IMR-90 (cell line): ENCODE results near the gene CCSER1. TPM values are rescaled to one million over a fixed set of nuclear protein-coding genes. Genes with fewer than 3 reads are reported as not detected.

Experiments
- ATAC-seq: fragments of 200-7000 bp; cut with Tn5 transposase; 2 replicates; pipeline ENCODE4 v1.9.1; 2020; ENCODE audit warnings: low read depth, mild to moderate bottlenecking, moderate library complexity
- BruUV-seq: library from RNA; stranded (reverse); fragments of 400-500 nt; replicated peaks from 2 replicates; lab custom pipeline; 2021; lab: Mats Ljungman, UMichigan
- CTCF ChIA-PET: fragments of 300-600 bp; formaldehyde crosslinking; extraction: SDS; loops from one replicate; lab custom pipeline; 2021; ENCODE audit warnings: antibody characterized with exemption; lab: Yijun Ruan, JAX
- POLR2A ChIA-PET: fragments of 300-600 bp; sonication (Branson Sonifier 250); formaldehyde crosslinking; loops from one replicate; lab custom pipeline; 2022; ENCODE audit warnings: antibody characterized with exemption; ENCODE audit not compliant: unreplicated experiment; lab: Charles Lee
- DNase-seq: peaks from one replicate; pipeline ENCODE4 v3.0.0; 2013
- H2AFZ ChIP-seq: replicated peaks from 2 replicates; pipeline ENCODE3; 2013; ENCODE audit warnings: low read length, mild to moderate bottlenecking; ENCODE audit not compliant: poor library complexity
- H2AK5ac ChIP-seq: 2 replicates; pipeline ENCODE4 v1.6.1; 2013; ENCODE audit warnings: low read depth, low read length, inconsistent platforms
- H2AK9ac ChIP-seq: replicated peaks from 2 replicates; pipeline ENCODE3; 2013; ENCODE audit warnings: mild to moderate bottlenecking, low read depth, low read length, moderate library complexity; ENCODE audit not compliant: poor library complexity
- H2BK120ac ChIP-seq: 2 replicates; pipeline ENCODE4 v1.6.1; 2013; ENCODE audit warnings: low read depth, low read length, inconsistent platforms
- H2BK15ac ChIP-seq: 3 replicates; pipeline ENCODE4 v1.6.1; 2013; ENCODE audit warnings: low read depth, low read length, inconsistent platforms
- H2BK20ac ChIP-seq: 2 replicates; pipeline ENCODE4 v1.6.1; 2013; ENCODE audit warnings: low read depth, mild to moderate bottlenecking, inconsistent platforms, low read length, moderate library complexity
- H2BK5ac ChIP-seq: 2 replicates; pipeline ENCODE4 v1.6.1; 2013; ENCODE audit warnings: mild to moderate bottlenecking, low read depth, low read length, inconsistent platforms; ENCODE audit not compliant: poor library complexity, severe bottlenecking
- H3K14ac ChIP-seq: replicated peaks from 2 replicates; pipeline ENCODE4 v1.6.1; 2013; ENCODE audit warnings: low read depth, low read length, inconsistent platforms
- H3K18ac ChIP-seq: 2 replicates; pipeline ENCODE4 v1.6.1; 2013; ENCODE audit warnings: low read depth, low read length, control low read depth
- H3K23ac ChIP-seq: 2 replicates; pipeline ENCODE4 v1.6.1; 2013; ENCODE audit warnings: low read depth, low read length, inconsistent platforms
- H3K27ac ChIP-seq: 2 replicates; pipeline ENCODE4 v1.5.1; 2013; ENCODE audit warnings: mild to moderate bottlenecking, control low read depth, low read length; ENCODE audit not compliant: insufficient read depth
- H3K27me3 ChIP-seq: 2 replicates; pipeline ENCODE4 v1.6.1; 2013; ENCODE audit warnings: low read length; ENCODE audit not compliant: control insufficient read depth, insufficient read depth
- H3K36me3 ChIP-seq: 2 replicates; pipeline ENCODE4 v1.6.1; 2013; ENCODE audit warnings: low read length, mixed read lengths; ENCODE audit not compliant: control insufficient read depth, insufficient read depth
- H3K4ac ChIP-seq: 2 replicates; pipeline ENCODE4 v1.6.1; 2013; ENCODE audit warnings: low read depth, low read length, inconsistent platforms
- H3K4me1 ChIP-seq: 2 replicates; pipeline ENCODE4 v1.6.1; 2013; ENCODE audit warnings: low read length, mixed read lengths; ENCODE audit not compliant: control insufficient read depth, insufficient read depth
- H3K4me2 ChIP-seq: 2 replicates; pipeline ENCODE4 v1.6.1; 2013; ENCODE audit warnings: low read depth, mild to moderate bottlenecking, control low read depth, low read length, moderate library complexity
- H3K4me3 ChIP-seq: 2 replicates; pipeline ENCODE4 v1.5.1; 2013; ENCODE audit warnings: low read depth, mild to moderate bottlenecking, control low read depth, low read length, moderate library complexity; ENCODE audit not compliant: insufficient read depth
- H3K56ac ChIP-seq: 2 replicates; pipeline ENCODE4 v1.6.1; 2013; ENCODE audit warnings: low read length, inconsistent platforms; ENCODE audit not compliant: insufficient read depth; ENCODE audit errors: extremely low read depth
- H3K79me1 ChIP-seq, 2 experiments: 2 replicates each; pipeline ENCODE4 v1.6.1; 2013; ENCODE audit warnings: low read length in 2 of 2, inconsistent platforms in 1 of 2, low read depth in 1 of 2
- H3K9ac ChIP-seq: 2 replicates; pipeline ENCODE4 v1.6.1; 2013; ENCODE audit warnings: low read depth, low read length, control low read depth
- H3K9me1 ChIP-seq: 2 replicates; pipeline ENCODE4 v1.6.1; 2013; ENCODE audit warnings: low read length, inconsistent platforms; ENCODE audit not compliant: insufficient read depth
- H3K9me3 ChIP-seq: 2 replicates; pipeline ENCODE4 v1.6.1; 2013; ENCODE audit warnings: low read length; ENCODE audit not compliant: control insufficient read depth, insufficient read depth
- H4K20me1 ChIP-seq: 2 replicates; pipeline ENCODE4 v1.6.1; 2013; ENCODE audit warnings: low read length, inconsistent platforms; ENCODE audit not compliant: insufficient read depth
- H4K5ac ChIP-seq: 2 replicates; pipeline ENCODE4 v1.6.1; 2013; ENCODE audit warnings: mild to moderate bottlenecking, low read depth, low read length, control low read depth
- H4K8ac ChIP-seq, 2 experiments: 2 replicates each; pipeline ENCODE4 v1.6.1; 2013; ENCODE audit warnings: low read depth in 2 of 2, low read length in 2 of 2, control low read depth in 1 of 2, inconsistent platforms in 1 of 2
- H4K91ac ChIP-seq: 2 replicates; pipeline ENCODE4 v1.6.1; 2013; ENCODE audit warnings: low read depth, low read length, inconsistent platforms; ENCODE audit not compliant: insufficient read depth
- CTCF ChIP-seq: conservative IDR thresholded peaks from 2 replicates; pipeline ENCODE4 v1.5.1; 2012; ENCODE audit warnings: mild to moderate bottlenecking, low read depth, low read length, improper control_type of control experiment
- FOS ChIP-seq: fragments of 150-350 bp; IDR thresholded peaks from 2 replicates; pipeline ENCODE4 v1.6.1; 2016; ENCODE audit warnings: low read depth, low read length
- RCOR1 ChIP-seq: IDR thresholded peaks from 2 replicates; pipeline ENCODE4 v1.6.1; 2012; ENCODE audit warnings: mild to moderate bottlenecking, low read length, improper control_type of control experiment; ENCODE audit not compliant: insufficient replicate concordance
- RFX5 ChIP-seq: IDR thresholded peaks from 2 replicates; pipeline ENCODE4 v1.8.0; 2012; ENCODE audit warnings: low read depth, mild to moderate bottlenecking, low read length, moderate library complexity
- SMC3 ChIP-seq: fragments of 150-350 bp; IDR thresholded peaks from 2 replicates; pipeline ENCODE4 v1.6.1; 2016; ENCODE audit warnings: low read depth, mild to moderate bottlenecking, antibody characterized with exemption, low read length, moderate library complexity
- USF2 ChIP-seq: fragments of 150-350 bp; IDR thresholded peaks from 2 replicates; pipeline ENCODE4 v1.6.1; 2017; ENCODE audit warnings: mild to moderate bottlenecking, antibody characterized with exemption, low read length, low read depth
- WGBS, 2 experiments: methylation state at CpG; one replicate each; pipeline versions ENCODE4 v1.1.5 to v1.1.7; 2013; ENCODE audit warnings: missing lambda C conversion rate in 2 of 2; ENCODE audit not compliant: insufficient read length in 1 of 2; ENCODE audit errors: extremely low coverage in 2 of 2; 5-methylcytosine and 5-hydroxymethylcytosine counted together
- dilution Hi-C: fragments of 300-500 bp; cut with HindIII; formaldehyde crosslinking; loops from one replicate; pipeline ENCODE4 v1.14.3; 2018; ENCODE audit warnings: low sequenced_read_pairs; ENCODE audit not compliant: unreplicated experiment
- in situ Hi-C: fragments of 300-500 bp; cut with MboI; formaldehyde crosslinking; loops from 3 replicates; pipeline ENCODE4 v1.14.3; 2019; ENCODE audit warnings: low sequenced_read_pairs, inconsistent platforms, mixed read lengths
- intact Hi-C: fragments of 100-400 bp; cut with micrococcal nuclease; formaldehyde crosslinking; loops from 2 replicates; pipeline ENCODE4 v1.10.0; 2022
- polyA plus RNA-seq, 3 experiments: library from polyadenylated mRNA; depleted of rRNA; stranded (reverse); fragments of >200 nt; gene quantifications; 2 replicates each; pipeline ENCODE4 v1.2.3, GENCODE V29; 2012; ENCODE audit warnings: low replicate concordance in 1 of 3
- total RNA-seq: library from RNA; depleted of rRNA; stranded (reverse); fragments of >200 nt; gene quantifications from 2 replicates; pipeline ENCODE4 v1.2.3, GENCODE V29; 2012

The CCSER1 gene
- total and polyA plus RNA-seq, 2 of the 4 experiments (the other 2 are of a cell fraction): not detected

GRCh38 chr4:91015861-91016260, 888.7 kb downstream of the CCSER1 start:
- H3K4me2 ChIP-seq: no peak overlapping the region
- no peak overlapping the region for H4K8ac ChIP-seq
- DNase-seq (no peak), ATAC-seq (no peak)
- POLR2A ChIA-PET: no interaction called here
- TF ChIP-seq RFX5 (no peak), USF2 (no peak), SMC3 (no peak), RCOR1 (no peak), FOS (no peak), CTCF (no peak)
- H3K56ac ChIP-seq: no peak overlapping the region
- H4K5ac ChIP-seq: no peak overlapping the region
- no peaks in the 10 kb centered on the region for H4K20me1 ChIP-seq
- H3K4ac ChIP-seq: no peak overlapping the region
- H2BK5ac ChIP-seq: no peak overlapping the region
- no peak overlapping the region for H2BK120ac ChIP-seq
- in situ Hi-C loops (no loop called here), intact Hi-C loops (no loop called here), dilution Hi-C loops (no loop called here)
- H3K23ac ChIP-seq: no peak overlapping the region
- CTCF ChIA-PET: no interaction called here
- no peaks in the 10 kb centered on the region for H3K79me1 ChIP-seq
- H3K27me3 ChIP-seq: no peaks in the 10 kb centered on the region
- H2AFZ ChIP-seq: no peak overlapping the region
- H3K4me3 ChIP-seq: no peak overlapping the region
- no peak overlapping the region for H2AK9ac ChIP-seq
- H2AK5ac ChIP-seq: no peak overlapping the region
- H3K36me3 ChIP-seq: no peaks in the 10 kb centered on the region
- no peak overlapping the region for H3K14ac ChIP-seq
- H3K9me3 ChIP-seq: peaks cover 6% of the 10 kb centered on the region
- H3K27ac ChIP-seq: no peak overlapping the region
- no peak overlapping the region for H2BK15ac ChIP-seq
- no TSS peak for BruUV-seq
- no peak overlapping the region for H3K18ac ChIP-seq
- H2BK20ac ChIP-seq: no peak overlapping the region
- H3K9ac ChIP-seq: no peak overlapping the region
- H3K4me1 ChIP-seq: no peaks in the 10 kb centered on the region
- H3K9me1 ChIP-seq: no peaks in the 10 kb centered on the region
- H4K91ac ChIP-seq: no peak overlapping the region
- no CpG with 5 or more reads among the region's 3 CpGs for WGBS, 2 experiments
